ENCODE data around the gene KHDC1L.

GRCh38 chr6:73250016-73250415 is 24.7 kb upstream of the KHDC1L start:
- TF ChIP-seq CTCF (IDR thresholded peaks at IDR 0.05; ENCODE audit: insufficient read depth, low read length, poor library complexity, severe bottlenecking) (no peak), EZH2phosphoT487 (conservative IDR thresholded peaks at IDR 0.05; ENCODE audit: low read length) (no peak)

All from SU-DHL-6 (cell line).